Ascending aorta (tissue), 2 donors: ENCODE measurements around the gene TMCC2. TPM values are rescaled to one million over a fixed set of nuclear protein-coding genes. Genes with fewer than 3 reads are reported as not detected.

Experiments used
- DNase-seq, 2 donors: peaks; one replicate each; pipeline ENCODE4 v3.0.0-alpha.2; 2019; ENCODE audit warnings: low spot score in 2 of 2
- H3K27ac ChIP-seq, 2 donors: fragments of 200-600 bp; sonication (generic); one replicate each; pipeline ENCODE4 v1.5.1; 2016 to 2017; ENCODE audit warnings: mild to moderate bottlenecking in 1 of 2
- H3K27me3 ChIP-seq: fragments of 200-600 bp; sonication (generic); one replicate; pipeline ENCODE4 v1.5.1; 2017
- H3K36me3 ChIP-seq, 2 donors: fragments of 200-600 bp; sonication (generic); one replicate each; pipeline ENCODE4 v1.5.1; 2016
- H3K4me1 ChIP-seq, 2 donors: fragments of 200-600 bp; sonication (generic); one replicate each; pipeline ENCODE4 v1.5.1; 2016 to 2017; ENCODE audit warnings: mild to moderate bottlenecking in 1 of 2
- H3K4me3 ChIP-seq, 2 donors: fragments of 200-600 bp; sonication (generic); one replicate each; pipeline ENCODE4 v1.5.1; 2016 to 2017; ENCODE audit warnings: mild to moderate bottlenecking in 1 of 2
- H3K9me3 ChIP-seq, 2 donors: fragments of 200-600 bp; sonication (generic); one replicate each; pipeline ENCODE4 v1.5.1; 2016
- CTCF ChIP-seq, 3 experiments: fragments of 200-600 bp in 2 of 3; fragments of 450-650 bp in 1 of 3; sonication (generic) in 2 of 3; IDR thresholded peaks; one replicate each; pipeline ENCODE4 v1.5.1; 2016 to 2019; ENCODE audit warnings: antibody characterized with exemption in 3 of 3, mild to moderate bottlenecking in 1 of 3, moderate library complexity in 1 of 3
- intact Hi-C: fragments of 100-400 bp; cut with DNase I; formaldehyde crosslinking; loops from one replicate; pipeline ENCODE4 v1.15.1; 2023
- total RNA-seq: library from RNA; depleted of rRNA; stranded (reverse); fragments of >200 nt; gene quantifications from one replicate; pipeline ENCODE4 v1.1.0, GENCODE V29; 2016

TMCC2 gene
- total RNA-seq, 1 donor from 2014 or later: 5.2 TPM

DNA sequence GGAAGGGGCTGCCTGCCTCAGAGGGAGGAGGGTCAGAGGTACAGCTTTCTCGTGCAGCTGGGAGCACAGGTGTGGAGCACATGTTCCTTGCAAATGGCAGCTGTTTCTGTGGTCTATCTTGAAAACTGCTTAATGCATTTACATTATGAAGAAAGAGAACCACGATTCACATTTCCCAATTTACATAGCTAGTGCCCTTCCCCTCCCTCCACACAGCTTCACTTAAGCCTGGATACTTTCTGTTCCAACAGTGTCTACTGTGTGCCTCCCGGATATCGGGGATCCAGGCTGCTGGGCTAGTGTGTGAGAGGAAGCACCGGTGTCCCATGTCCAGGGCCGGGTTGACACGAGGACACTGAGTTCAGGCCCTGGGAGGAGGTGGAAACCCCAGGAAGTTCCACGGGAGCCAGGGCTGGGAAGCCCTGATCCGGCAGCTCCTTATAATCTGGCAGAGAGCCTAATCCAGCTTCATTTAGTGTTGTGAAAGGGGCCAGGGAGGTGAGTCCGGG lies 31.6 kb downstream of the TMCC2 start:
- intact Hi-C loops: loop anchor here (5.0 kb wide), 4 partner anchors 47 to 282 kb away; partner anchors contain the start of gene DSTYK
- no peak for TF ChIP-seq CTCF (IDR thresholded peaks at IDR 0.05)
- DNase-seq: no peak
- H3K9me3 ChIP-seq: no peaks in the 10 kb centered on the region
- H3K4me3 ChIP-seq: no peak overlapping the region
- peaks cover 0 to 4% of the 10 kb centered on the region in 2 donors for H3K4me1 ChIP-seq
- no peaks in the 10 kb centered on the region for H3K27me3 ChIP-seq
- H3K36me3 ChIP-seq: no peaks in the 10 kb centered on the region
- no peak overlapping the region for H3K27ac ChIP-seq

GRCh38 chr1:205259998-205260397 lies 32.3 kb downstream of the TMCC2 start:
- TF ChIP-seq CTCF (IDR thresholded peaks at IDR 0.05): no peak
- intact Hi-C loops: loop anchor here (5.0 kb wide), 4 partner anchors 48 to 283 kb away; partner anchors contain the start of gene DSTYK
- H3K36me3 ChIP-seq: no peaks in the 10 kb centered on the region
- H3K4me3 ChIP-seq: no peak overlapping the region
- H3K4me1 ChIP-seq: peaks cover 0 to 4% of the 10 kb centered on the region in 2 donors
- no peak for DNase-seq
- H3K27me3 ChIP-seq: no peaks in the 10 kb centered on the region
- no peak overlapping the region for H3K27ac ChIP-seq
- H3K9me3 ChIP-seq: no peaks in the 10 kb centered on the region

DNA sequence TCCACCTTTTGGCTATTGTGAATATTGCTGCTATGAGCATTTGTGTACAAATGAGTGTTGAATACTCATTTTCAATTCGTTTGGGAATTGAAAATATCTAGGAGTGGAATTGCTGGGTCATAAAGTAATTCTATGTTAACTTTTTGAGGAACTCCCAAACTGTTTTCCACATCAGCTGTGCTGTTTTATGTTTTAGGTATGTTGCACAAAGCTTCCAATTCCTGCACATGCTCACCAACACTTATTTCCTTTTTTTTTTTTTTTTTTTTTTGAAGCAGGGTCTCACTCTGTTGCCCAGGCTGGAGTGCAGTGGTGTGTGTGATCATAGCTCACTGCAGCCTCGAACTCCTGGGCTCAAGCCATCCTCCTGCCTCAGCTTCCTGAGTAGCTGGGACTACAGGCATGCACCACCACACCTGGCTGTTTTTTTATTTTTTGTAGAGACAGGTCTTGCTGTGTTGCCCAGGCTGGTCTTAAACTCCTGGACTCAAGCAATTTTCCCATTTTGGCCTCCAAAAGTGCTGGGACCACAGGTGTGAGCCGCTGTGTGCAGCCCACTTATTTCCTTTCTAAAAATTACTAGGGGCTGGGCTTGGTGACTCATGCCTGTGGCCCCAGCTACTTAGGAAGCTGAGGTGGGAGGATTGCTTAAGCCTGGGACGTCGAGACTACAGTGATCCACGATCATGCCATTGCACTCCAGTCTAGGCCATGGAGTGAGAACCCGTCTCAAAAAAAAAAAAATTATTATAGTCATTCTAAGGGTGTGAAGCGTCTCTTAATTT lies 33.4 kb downstream of the TMCC2 start:
- no peaks in the 10 kb centered on the region for H3K4me1 ChIP-seq
- no peak overlapping the region for H3K4me3 ChIP-seq
- DNase-seq: no peak
- no peaks in the 10 kb centered on the region for H3K9me3 ChIP-seq
- intact Hi-C loops: no loop called here
- TF ChIP-seq CTCF (IDR thresholded peaks at IDR 0.05): no peak
- no peaks in the 10 kb centered on the region for H3K27me3 ChIP-seq
- no peak overlapping the region for H3K27ac ChIP-seq
- no peaks in the 10 kb centered on the region for H3K36me3 ChIP-seq

- Histone ChIP-seq H3K9me3 (no peaks in the 10 kb centered on the region), H3K36me3 (no peaks in the 10 kb centered on the region), H3K4me3 (no peak overlapping the region), H3K27me3 (no peaks in the 10 kb centered on the region), H3K27ac (no peak overlapping the region), H3K4me1 (no peaks in the 10 kb centered on the region)
- DNase-seq: no peak
- intact Hi-C loops: no loop called here
- TF ChIP-seq CTCF (IDR thresholded peaks at IDR 0.05): no peak
Measured at GRCh38 chr1:205261946-205262691, 34.4 kb downstream of the TMCC2 start.

DNA sequence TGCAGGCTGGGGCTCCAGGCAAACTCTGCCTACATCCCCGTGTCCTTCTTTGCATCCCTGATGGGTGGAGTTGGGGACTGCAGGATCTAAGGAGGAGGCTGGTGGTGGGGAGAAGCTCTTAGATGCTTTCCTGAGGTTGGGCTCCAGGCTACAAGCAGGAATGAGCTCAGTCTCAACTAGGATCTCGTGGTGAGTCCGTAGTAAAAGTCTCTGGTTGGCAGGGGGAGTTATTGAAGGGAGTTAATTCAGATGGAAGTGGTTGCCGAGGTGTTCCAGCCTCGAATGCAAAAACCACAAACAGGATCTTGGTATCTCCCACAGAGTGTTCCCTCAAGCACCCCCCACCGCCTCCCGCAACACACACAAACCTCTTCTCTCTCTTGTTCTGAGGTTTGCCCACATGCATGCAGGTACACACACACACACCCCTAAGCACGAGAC lies 35.0 kb downstream of the TMCC2 start:
- no peaks in the 10 kb centered on the region for H3K27me3 ChIP-seq
- no peak overlapping the region for H3K27ac ChIP-seq
- no peaks in the 10 kb centered on the region for H3K4me1 ChIP-seq
- H3K4me3 ChIP-seq: no peak overlapping the region
- DNase-seq: no peak
- intact Hi-C loops: no loop called here
- no peaks in the 10 kb centered on the region for H3K36me3 ChIP-seq
- TF ChIP-seq CTCF (IDR thresholded peaks at IDR 0.05): no peak
- H3K9me3 ChIP-seq: no peaks in the 10 kb centered on the region
